HepG2 (cell line): ENCODE measurements around the gene ELOVL5. TPM values are rescaled to one million over a fixed set of nuclear protein-coding genes. Genes with fewer than 3 reads are reported as not detected.

Experiments
- ATAC-seq: fragments of 200-7000 bp; cut with Tn5 transposase; 3 replicates; pipeline ENCODE4 v1.9.1; 2020; ENCODE audit warnings: mild to moderate bottlenecking, moderate library complexity
- BruUV-seq: library from RNA; stranded (reverse); fragments of 400-500 nt; replicated peaks from 2 replicates; lab custom pipeline; 2021; lab: Mats Ljungman, UMichigan
- CTCF ChIA-PET: fragments of 300-600 bp; formaldehyde crosslinking; extraction: SDS; loops from one replicate; lab custom pipeline; 2021; ENCODE audit warnings: low total read pairs, inconsistent platforms, low intra/inter-chr PET ratio; lab: Yijun Ruan, JAX
- POLR2A ChIA-PET: fragments of 350-600 bp; sonication (Branson Sonifier 250); formaldehyde crosslinking; loops from one replicate; lab custom pipeline; 2020; ENCODE audit warnings: antibody characterized with exemption, inconsistent platforms; lab: Yijun Ruan, JAX
- DNase-seq: peaks from one replicate; pipeline ENCODE4 v3.0.0-alpha.2; 2015; ENCODE audit warnings: low spot score
- FAIRE-seq: peaks from 3 replicates; lab custom pipeline; 2011; peaks lifted over from hg19 to GRCh38; lab: Jason Lieb, UNC
- H2AFZ ChIP-seq: one replicate; pipeline ENCODE4 v1.6.1; 2011; ENCODE audit warnings: low read length, inconsistent platforms
- H3K27ac ChIP-seq: fragments of 300-600 bp; 3 replicates; pipeline ENCODE4 v1.8.0; 2011; ENCODE audit warnings: mixed run types, mild to moderate bottlenecking, mixed read lengths, low read length, inconsistent platforms; ENCODE audit not compliant: insufficient read depth; ENCODE audit errors: extremely low read length
- H3K27me3 ChIP-seq, 2 experiments: fragments of 200-600 bp in 1 of 2; 2 replicates in 1 of 2; 3 replicates in 1 of 2; pipeline versions ENCODE4 v1.6.0 to v1.8.0; 2011; ENCODE audit warnings: low read length in 2 of 2, mild to moderate bottlenecking in 2 of 2, moderate library complexity in 2 of 2, inconsistent platforms in 1 of 2; ENCODE audit not compliant: insufficient read depth in 2 of 2, control insufficient read depth in 1 of 2
- H3K36me3 ChIP-seq, 2 experiments: fragments of 200-600 bp in 1 of 2; replicated peaks in 1 of 2; 2 replicates in 1 of 2; 3 replicates in 1 of 2; pipeline versions ENCODE4 v1.5.1 to v1.8.0; 2011; ENCODE audit warnings: low read length in 2 of 2, inconsistent platforms in 1 of 2; ENCODE audit not compliant: insufficient read depth in 2 of 2, control insufficient read depth in 1 of 2
- H3K4me1 ChIP-seq: 2 replicates; pipeline ENCODE4 v1.5.1; 2012; ENCODE audit warnings: low read length, inconsistent platforms; ENCODE audit not compliant: insufficient read depth
- H3K4me2 ChIP-seq: 2 replicates; pipeline ENCODE4 v1.6.0; 2011; ENCODE audit warnings: low read depth, low read length, inconsistent platforms
- H3K4me3 ChIP-seq, 3 experiments: fragments of 200-600 bp in 1 of 3; sonication (generic), shearing (Covaris generic) in 1 of 3; replicated peaks in 1 of 3; 2 replicates each; pipeline ENCODE4 v1.5.1; 2011 to 2016; ENCODE audit warnings: low read length in 3 of 3, inconsistent platforms in 2 of 3, low read depth in 2 of 3, mild to moderate bottlenecking in 2 of 3, control low read depth in 1 of 3, mixed read lengths in 1 of 3; ENCODE audit not compliant: insufficient read depth in 1 of 3
- H3K79me2 ChIP-seq: one replicate; pipeline ENCODE4 v1.6.1; 2011; ENCODE audit warnings: low read length, inconsistent platforms; ENCODE audit not compliant: insufficient read depth
- H3K9ac ChIP-seq: 2 replicates; pipeline ENCODE4 v1.6.0; 2011; ENCODE audit warnings: mild to moderate bottlenecking, low read depth, low read length, inconsistent platforms; ENCODE audit not compliant: insufficient read depth
- H3K9me3 ChIP-seq: 2 replicates; pipeline ENCODE4 v1.5.1; 2012; ENCODE audit warnings: mild to moderate bottlenecking, low read length
- H4K20me1 ChIP-seq: 2 replicates; pipeline ENCODE4 v1.6.0; 2011; ENCODE audit warnings: inconsistent platforms, mild to moderate bottlenecking, low read length, moderate library complexity; ENCODE audit not compliant: insufficient read depth
- IKZF1 ChIP-seq: fragments of 450-650 bp; IDR thresholded peaks from 2 replicates; pipeline ENCODE4 v1.7.1; 2016
- MED1 ChIP-seq: sonication (generic); formaldehyde crosslinking; IDR thresholded peaks from 2 replicates; pipeline ENCODE4 v1.4.0; 2020; ENCODE audit warnings: missing genetic modification reagents
- MTF2 ChIP-seq: sonication (generic); formaldehyde crosslinking; IDR thresholded peaks from 2 replicates; pipeline ENCODE4 v1.5.0; 2020; ENCODE audit warnings: missing genetic modification reagents, borderline replicate concordance
- SRF ChIP-seq: IDR thresholded peaks from 2 replicates; pipeline ENCODE4 v1.6.1; 2011; ENCODE audit warnings: mild to moderate bottlenecking, low read depth, low read length, moderate library complexity
- SRY ChIP-seq: sonication (generic); formaldehyde crosslinking; IDR thresholded peaks from 2 replicates; pipeline ENCODE4 v1.8.0; 2022; ENCODE audit warnings: mild to moderate bottlenecking, missing genetic modification reagents
- STAT5B ChIP-seq: sonication (generic); formaldehyde crosslinking; IDR thresholded peaks from 2 replicates; pipeline ENCODE4 v1.4.0; 2020; ENCODE audit warnings: missing genetic modification reagents
- ZNF513 ChIP-seq: sonication (generic); formaldehyde crosslinking; conservative IDR thresholded peaks from 2 replicates; pipeline ENCODE4 v1.5.0; 2020; ENCODE audit warnings: missing genetic modification reagents
- ZNF598 ChIP-seq: sonication (generic); formaldehyde crosslinking; IDR thresholded peaks from 2 replicates; pipeline ENCODE4 v1.5.1; 2020; ENCODE audit warnings: mild to moderate bottlenecking, missing genetic modification reagents, borderline replicate concordance
- ZNF850 ChIP-seq: sonication (generic); formaldehyde crosslinking; conservative IDR thresholded peaks from 2 replicates; pipeline ENCODE4 v1.9.0; 2021; ENCODE audit warnings: mild to moderate bottlenecking, missing genetic modification reagents
- in situ Hi-C: cut with HindIII; loops from 2 replicates; pipeline ENCODE4 v1.10.0; 2017; ENCODE audit warnings: low pct_unique_long_range_greater_than_20kb; ENCODE audit not compliant: extremely low pct_ligation_motif_present
- intact Hi-C: fragments of 100-400 bp; cut with micrococcal nuclease; formaldehyde crosslinking; loops from one replicate; pipeline ENCODE4 v1.10.0; 2022; ENCODE audit not compliant: unreplicated experiment
- polyA plus RNA-seq, 8 experiments: library from polyadenylated mRNA; depleted of rRNA in 3 of 8; stranded (reverse) in 7 of 8; unstranded in 1 of 8; fragments of >200 nt; fragmentation: Illumina TruSeq in 4 of 8; extraction: Trizol in 4 of 8; gene quantifications; 2 replicates each; pipeline versions ENCODE4 v1.2.1 to v1.2.3, GENCODE V29; 2011 to 2016; ENCODE audit warnings: low read depth in 4 of 8, missing spikeins in 1 of 8, mixed read lengths in 1 of 8; ENCODE audit not compliant: insufficient read depth in 1 of 8
- total RNA-seq, 5 experiments: library from RNA; depleted of rRNA; stranded (reverse); fragments of >200 nt; fragmentation: Illumina TruSeq; extraction: Trizol; gene quantifications; 2 replicates each; pipeline ENCODE4 v1.2.3, GENCODE V29; 2016; ENCODE audit warnings: low read depth in 1 of 5

Gene ELOVL5
- total and polyA plus RNA-seq, 2 of the 13 experiments (the other 11 are each of a cell fraction or from before 2014, with no cell fraction given), result 50.1 to 72.4 TPM

GRCh38 chr6:53316142-53316541 is 32.6 kb downstream of the ELOVL5 start:
- intact Hi-C loops, result no loop called here
- no peak overlapping the region for H3K4me2 ChIP-seq
- H3K27ac ChIP-seq, result no peak overlapping the region
- ChIA-PET CTCF (no interaction called here), POLR2A (no interaction called here)
- DNase-seq, result no peak
- H3K79me2 ChIP-seq, result peaks cover 39% of the 10 kb centered on the region
- no peak overlapping the region for H3K4me3 ChIP-seq
- peaks cover 6% of the 10 kb centered on the region for H3K4me1 ChIP-seq
- in situ Hi-C loops, result no loop called here
- no TSS peak for BruUV-seq
- TF ChIP-seq MED1 (CRISPR knock-in tag), result no peak
- TF ChIP-seq ZNF513 (CRISPR knock-in tag), result no peak
- no peak for TF ChIP-seq ZNF598
- TF ChIP-seq STAT5B, result no peak
- TF ChIP-seq SRF, result no peak
- no peak for TF ChIP-seq MTF2 (CRISPR knock-in tag)
- TF ChIP-seq IKZF1, result no peak
- TF ChIP-seq ZNF850 (CRISPR knock-in tag), result no peak
- TF ChIP-seq SRY (CRISPR knock-in tag), result no peak
- H3K9me3 ChIP-seq, result no peaks in the 10 kb centered on the region
- H4K20me1 ChIP-seq, result peaks cover 5% of the 10 kb centered on the region; the same call in 1 of the 2 replicates
- no peak for ATAC-seq
- no peaks in the 10 kb centered on the region for H3K27me3 ChIP-seq
- H2AFZ ChIP-seq, result no peak overlapping the region
- no peak overlapping the region for H3K9ac ChIP-seq
- FAIRE-seq, result no peak
- H3K36me3 ChIP-seq, result no peaks in the 10 kb centered on the region
